HAP-1 (cell line): ENCODE results near the gene PPARA.

Experiments
- DNase-seq, 2 experiments: peaks; one replicate each; pipeline ENCODE4 v3.0.0-alpha.2; 2016 to 2020; ENCODE audit warnings: low spot score in 2 of 2
- H3K27me3 ChIP-seq: fragments of 250-450 bp; sonication (Bioruptor Pico); 2 replicates; pipeline ENCODE4 v1.5.1; 2020; ENCODE audit warnings: low read depth, mild to moderate bottlenecking, moderate library complexity
- H3K36me3 ChIP-seq: fragments of 250-450 bp; sonication (Bioruptor Pico); replicated peaks from 2 replicates; pipeline ENCODE4 v1.5.1; 2020; ENCODE audit warnings: mild to moderate bottlenecking
- H3K4me1 ChIP-seq: fragments of 250-450 bp; sonication (Bioruptor Pico); 2 replicates; pipeline ENCODE4 v1.5.1; 2020; ENCODE audit warnings: mild to moderate bottlenecking
- H3K4me3 ChIP-seq: fragments of 250-450 bp; sonication (Bioruptor Pico); 2 replicates; pipeline ENCODE4 v1.5.1; 2020; ENCODE audit warnings: mild to moderate bottlenecking, moderate library complexity
- H3K9me3 ChIP-seq: fragments of 250-450 bp; sonication (Bioruptor Pico); 2 replicates; pipeline ENCODE4 v1.5.1; 2020; ENCODE audit warnings: mild to moderate bottlenecking, moderate library complexity
- in situ Hi-C: fragments of 300-500 bp; cut with MboI; formaldehyde crosslinking; loops from 3 replicates; pipeline ENCODE4 v1.14.3; 2020; ENCODE audit warnings: low sequenced_read_pairs, inconsistent platforms, mixed read lengths

The PPARA gene

GRCh38 chr22:46117206-46118199, 32.8 kb upstream of the PPARA start:
- no peaks in the 10 kb centered on the region for H3K9me3 ChIP-seq
- peaks cover 9% of the 10 kb centered on the region for H3K36me3 ChIP-seq
- in situ Hi-C loops, result loop anchor here (5.0 to 10.0 kb wide), 2 partner anchors 105 to 543 kb away; no protein-coding TSS in a partner anchor
- H3K27me3 ChIP-seq, result no peaks in the 10 kb centered on the region
- no peaks in the 10 kb centered on the region for H3K4me1 ChIP-seq
- no peak for DNase-seq
- no peak overlapping the region for H3K4me3 ChIP-seq

- Histone ChIP-seq H3K36me3 (no peaks in the 10 kb centered on the region), H3K4me1 (no peaks in the 10 kb centered on the region), H3K9me3 (no peaks in the 10 kb centered on the region), H3K27me3 (no peaks in the 10 kb centered on the region), H3K4me3 (no peak overlapping the region)
- no peak for DNase-seq
- in situ Hi-C loops, result loop anchor here (5.0 to 10.0 kb wide), 2 partner anchors 107 to 544 kb away; no protein-coding TSS in a partner anchor
Measured at GRCh38 chr22:46119093-46119728, 31.1 kb upstream of the PPARA start.

- Histone ChIP-seq H3K4me1 (no peaks in the 10 kb centered on the region), H3K36me3 (no peaks in the 10 kb centered on the region), H3K4me3 (no peak overlapping the region), H3K9me3 (no peaks in the 10 kb centered on the region), H3K27me3 (no peaks in the 10 kb centered on the region)
- in situ Hi-C loops, result loop anchor here (5.0 to 10.0 kb wide), 4 partner anchors 108 to 545 kb away; partner anchors contain the start of gene GTSE1
- no peak for DNase-seq
Measured at GRCh38 chr22:46119729-46120419, 30.5 kb upstream of the PPARA start.

- H3K27me3 ChIP-seq, result no peaks in the 10 kb centered on the region
- H3K4me3 ChIP-seq, result no peak overlapping the region
- no peaks in the 10 kb centered on the region for H3K4me1 ChIP-seq
- no peak for DNase-seq
- H3K9me3 ChIP-seq, result no peaks in the 10 kb centered on the region
- in situ Hi-C loops, result loop anchor here (5.0 to 10.0 kb wide), 2 partner anchors 174 to 422 kb away; partner anchors contain the start of gene GTSE1
- H3K36me3 ChIP-seq, result no peaks in the 10 kb centered on the region
Measured at GRCh38 chr22:46120420-46120737, 29.9 kb upstream of the PPARA start.

- Histone ChIP-seq H3K9me3 (no peaks in the 10 kb centered on the region), H3K27me3 (no peaks in the 10 kb centered on the region), H3K36me3 (no peaks in the 10 kb centered on the region), H3K4me1 (no peaks in the 10 kb centered on the region), H3K4me3 (no peak overlapping the region)
- in situ Hi-C loops, result loop anchor here (5.0 to 10.0 kb wide), 2 partner anchors 174 to 421 kb away; partner anchors contain the start of gene GTSE1
- DNase-seq, result no peak
Measured at GRCh38 chr22:46121079-46121478, 29.2 kb upstream of the PPARA start.

- Histone ChIP-seq H3K9me3 (no peaks in the 10 kb centered on the region), H3K27me3 (no peaks in the 10 kb centered on the region), H3K36me3 (no peaks in the 10 kb centered on the region), H3K4me3 (no peak overlapping the region), H3K4me1 (no peaks in the 10 kb centered on the region)
- DNase-seq, result no peak
- in situ Hi-C loops, result loop anchor here (5.0 to 10.0 kb wide), 2 partner anchors 173 to 421 kb away; partner anchors contain the start of gene GTSE1
Measured at GRCh38 chr22:46121523-46122287, 28.6 kb upstream of the PPARA start.

GRCh38 chr22:46122511-46122971, 27.8 kb upstream of the PPARA start:
- H3K36me3 ChIP-seq, result no peaks in the 10 kb centered on the region
- H3K9me3 ChIP-seq, result no peaks in the 10 kb centered on the region
- in situ Hi-C loops, result loop anchor here (5.0 to 10.0 kb wide), 2 partner anchors 172 to 420 kb away; partner anchors contain the start of gene GTSE1
- peak; percentile 33 to 88 for DNase-seq
- H3K27me3 ChIP-seq, result no peaks in the 10 kb centered on the region
- no peak overlapping the region for H3K4me3 ChIP-seq
- no peaks in the 10 kb centered on the region for H3K4me1 ChIP-seq

GRCh38 chr22:46122980-46123693, 27.2 kb upstream of the PPARA start:
- Histone ChIP-seq H3K4me1 (no peaks in the 10 kb centered on the region), H3K9me3 (no peaks in the 10 kb centered on the region), H3K36me3 (no peaks in the 10 kb centered on the region), H3K4me3 (no peak overlapping the region), H3K27me3 (no peaks in the 10 kb centered on the region)
- DNase-seq, result no peak
- in situ Hi-C loops, result loop anchor here (5.0 to 10.0 kb wide), 2 partner anchors 172 to 419 kb away; partner anchors contain the start of gene GTSE1

GRCh38 chr22:46123694-46124382, 26.5 kb upstream of the PPARA start:
- no peak for DNase-seq
- Histone ChIP-seq H3K27me3 (no peaks in the 10 kb centered on the region), H3K9me3 (no peaks in the 10 kb centered on the region), H3K4me3 (no peak overlapping the region), H3K36me3 (no peaks in the 10 kb centered on the region), H3K4me1 (no peaks in the 10 kb centered on the region)
- in situ Hi-C loops, result loop anchor here (5.0 to 10.0 kb wide), 2 partner anchors 171 to 418 kb away; partner anchors contain the start of gene GTSE1

GRCh38 chr22:46124383-46125144, 25.8 kb upstream of the PPARA start:
- DNase-seq, result no peak
- H3K27me3 ChIP-seq, result no peaks in the 10 kb centered on the region
- H3K36me3 ChIP-seq, result no peaks in the 10 kb centered on the region
- H3K4me1 ChIP-seq, result no peaks in the 10 kb centered on the region
- H3K4me3 ChIP-seq, result no peak overlapping the region
- in situ Hi-C loops, result loop anchor here (5.0 to 25.0 kb wide), 3 partner anchors 170 to 418 kb away; partner anchors contain the start of gene GTSE1
- H3K9me3 ChIP-seq, result no peaks in the 10 kb centered on the region

GRCh38 chr22:46125311-46125710, 25.0 kb upstream of the PPARA start:
- Histone ChIP-seq H3K4me1 (no peaks in the 10 kb centered on the region), H3K36me3 (no peaks in the 10 kb centered on the region), H3K27me3 (no peaks in the 10 kb centered on the region), H3K4me3 (no peak overlapping the region), H3K9me3 (no peaks in the 10 kb centered on the region)
- no peak for DNase-seq
- in situ Hi-C loops, result loop anchor here (10.0 to 25.0 kb wide), 2 partner anchors 169 to 213 kb away; partner anchors contain the start of gene GTSE1
